ENCODE measurements around the gene VSIG10. TPM values are rescaled to one million over a fixed set of nuclear protein-coding genes. Genes with fewer than 3 reads are reported as not detected.

The VSIG10 gene
- 10 to 100 TPM; 13.1 to 31.3 (median 20.1) TPM for total RNA-seq
- long read RNA-seq, partial matches to known transcripts = 1 of 6 reads
- long read RNA-seq, other reads (novel, unspliced or antisense) = 4 of 6 reads

- Histone ChIP-seq H3K27ac (peak within 1 kb of the TSS; percentile 37 to 90 (median 63)), H3K4me3 (peak within 1 kb of the TSS; percentile 78 to 92 (median 83)), H3K27me3 (no peaks in the 10 kb centered on the region), H3K36me3 (no peaks in the 10 kb centered on the region), H3K4me1 (peaks cover 0 to 9% (median 4%) of the 10 kb centered on the region in 4 donors), H3K9me3 (no peaks in the 10 kb centered on the region)
- DNase-seq (peak; percentile 86 to 90 (median 89)), ATAC-seq (peak; percentile 88 to 99 (median 96))
- TF ChIP-seq POLR2A (IDR thresholded peaks at IDR 0.05) (peak; percentile 97), CTCF (IDR thresholded peaks at IDR 0.05) (peak in 1 of 4 donors; percentile 13)
- no CpG with 5 or more reads among the region's 75 CpGs for WGBS (ENCODE audit: insufficient coverage, low coverage, low lambda C conversion rate, missing lambda C conversion rate)
- intact Hi-C loops (cut with DNase I) = no loop called here
These were observed at the start of gene VSIG10 for GRCh38 chr12:118103601-118104382. Gene VSIG10 (minus strand): TSS chr12:118104011. CDS start chr12:118103671, 340 bp downstream.

- Histone ChIP-seq H3K9me3 (no peaks in the 10 kb centered on the region), H3K36me3 (peaks cover 0 to 27% (median 14%) of the 10 kb centered on the region in 4 donors), H3K4me1 (no peaks in the 10 kb centered on the region), H3K27me3 (no peaks in the 10 kb centered on the region), H3K27ac (no peak overlapping the region), H3K4me3 (no peak overlapping the region)
- intact Hi-C loops (cut with DNase I) = no loop called here
- DNase-seq = no peak
- TF ChIP-seq CTCF (IDR thresholded peaks at IDR 0.05) = no peak
- no peak for TF ChIP-seq POLR2A (IDR thresholded peaks at IDR 0.05)
- ATAC-seq = no peak
- WGBS (ENCODE audit: insufficient coverage, low coverage, low lambda C conversion rate, missing lambda C conversion rate) = 77% methylated on average over 5 of the region's 5 CpGs
These were observed 47.9 kb upstream of the VSIG10 start for GRCh38 chr12:118151755-118152154.

- Histone ChIP-seq H3K27ac (no peak overlapping the region), H3K36me3 (peaks cover 0 to 38% (median 18%) of the 10 kb centered on the region in 4 donors), H3K4me1 (no peaks in the 10 kb centered on the region), H3K27me3 (no peaks in the 10 kb centered on the region), H3K9me3 (no peaks in the 10 kb centered on the region), H3K4me3 (no peak overlapping the region)
- intact Hi-C loops (cut with DNase I) = no loop called here
- TF ChIP-seq CTCF (IDR thresholded peaks at IDR 0.05) (no peak), POLR2A (IDR thresholded peaks at IDR 0.05) (no peak)
- 24% methylated on average over 7 of the region's 7 CpGs for WGBS (ENCODE audit: insufficient coverage, low coverage, low lambda C conversion rate, missing lambda C conversion rate)
- peak in 3 of 4 donors; percentile 57 to 78 (median 68) for ATAC-seq
- DNase-seq = no peak
These were observed 46.8 kb upstream of the VSIG10 start for GRCh38 chr12:118150625-118151024.

- no peak for ATAC-seq
- Histone ChIP-seq H3K27ac (no peak overlapping the region), H3K4me1 (peaks cover 0 to 5% (median 0%) of the 10 kb centered on the region in 4 donors), H3K9me3 (no peaks in the 10 kb centered on the region), H3K4me3 (no peak overlapping the region), H3K27me3 (no peaks in the 10 kb centered on the region), H3K36me3 (peaks cover 0 to 61% (median 27%) of the 10 kb centered on the region in 4 donors)
- intact Hi-C loops (cut with DNase I) = no loop called here
- TF ChIP-seq CTCF (IDR thresholded peaks at IDR 0.05) = no peak
- no peak for TF ChIP-seq POLR2A (IDR thresholded peaks at IDR 0.05)
- 88% methylated on average over 5 of the region's 5 CpGs for WGBS (ENCODE audit: insufficient coverage, low coverage, low lambda C conversion rate, missing lambda C conversion rate)
- DNase-seq = no peak
These were observed 44.5 kb upstream of the VSIG10 start for GRCh38 chr12:118148287-118148686.

Measured in right lobe of liver (tissue), 6 donors.